ENCODE results near the gene KCNJ10. TPM values are rescaled to one million over a fixed set of nuclear protein-coding genes. Genes with fewer than 3 reads are reported as not detected.
"Not testable (repeated sequence)": the region's sequence is repeated elsewhere in the genome, so short reads cannot be mapped to it uniquely, and the experiment has no call there.

The KCNJ10 gene
- polyA plus RNA-seq, 4 donors = 1.0 to 29.7 (median 25.0) TPM

DNA sequence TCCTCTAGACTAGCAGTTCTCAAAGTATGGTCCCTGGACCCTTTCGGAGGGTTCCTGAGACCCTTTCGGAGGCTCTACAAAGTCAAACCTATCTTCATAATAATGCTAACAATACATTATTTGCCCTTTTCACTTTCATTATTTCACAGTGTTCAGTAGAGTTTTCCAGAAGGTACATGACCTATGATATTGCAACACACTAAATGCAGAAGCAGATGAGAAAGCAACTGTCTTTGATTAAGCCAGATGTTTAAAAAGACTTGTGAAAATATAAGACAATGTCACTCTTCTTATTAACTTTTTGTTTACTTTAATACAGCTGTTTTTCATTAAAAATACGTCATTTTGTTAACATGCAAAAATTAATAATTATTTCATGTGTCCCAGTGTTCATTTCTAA is 5.8 kb downstream of the KCNJ10 start:
- DNase-seq (ENCODE audit: low read depth in 4 of 4, low spot score in 3 of 4) = no peak

DNA sequence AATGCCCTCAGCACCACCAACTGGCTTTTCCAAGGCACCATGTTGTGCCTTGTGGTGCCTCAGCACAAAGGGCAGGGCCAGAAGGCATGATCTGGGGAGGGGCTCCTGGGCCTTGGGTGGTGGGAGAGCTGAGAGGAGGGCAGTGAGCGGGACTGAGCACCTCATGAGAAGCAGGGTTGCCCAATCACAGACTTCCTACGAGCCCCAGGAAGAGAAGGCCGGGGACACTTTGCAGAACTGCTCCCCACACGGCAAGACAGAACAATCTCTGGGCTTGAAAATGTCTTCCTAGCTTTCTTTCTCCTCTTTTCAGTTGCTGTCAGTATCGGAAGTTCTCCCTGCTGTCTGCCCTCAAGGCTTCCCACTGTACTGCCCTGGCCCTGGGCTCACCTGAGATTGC is 6.8 kb downstream of the KCNJ10 start:
- no peak for DNase-seq (ENCODE audit: low read depth in 4 of 4, low spot score in 3 of 4)

DNA sequence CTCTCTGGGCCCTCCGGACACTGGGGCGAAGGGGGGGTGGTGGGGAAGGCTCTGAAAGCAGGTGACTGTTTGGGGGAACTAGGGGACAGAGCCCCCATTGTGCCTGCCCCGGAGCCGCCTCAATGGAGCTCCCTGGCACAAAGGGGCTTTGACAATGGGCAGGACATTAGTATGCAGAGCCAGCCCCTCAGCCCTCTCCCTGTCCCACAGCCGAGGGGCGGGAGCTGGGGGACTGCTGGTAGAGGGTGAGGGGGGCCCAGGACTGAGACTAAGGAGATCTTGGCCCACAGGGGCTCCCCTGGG is 7.8 kb downstream of the KCNJ10 start:
- DNase-seq (ENCODE audit: low read depth in 4 of 4, low spot score in 3 of 4) = no peak

DNA sequence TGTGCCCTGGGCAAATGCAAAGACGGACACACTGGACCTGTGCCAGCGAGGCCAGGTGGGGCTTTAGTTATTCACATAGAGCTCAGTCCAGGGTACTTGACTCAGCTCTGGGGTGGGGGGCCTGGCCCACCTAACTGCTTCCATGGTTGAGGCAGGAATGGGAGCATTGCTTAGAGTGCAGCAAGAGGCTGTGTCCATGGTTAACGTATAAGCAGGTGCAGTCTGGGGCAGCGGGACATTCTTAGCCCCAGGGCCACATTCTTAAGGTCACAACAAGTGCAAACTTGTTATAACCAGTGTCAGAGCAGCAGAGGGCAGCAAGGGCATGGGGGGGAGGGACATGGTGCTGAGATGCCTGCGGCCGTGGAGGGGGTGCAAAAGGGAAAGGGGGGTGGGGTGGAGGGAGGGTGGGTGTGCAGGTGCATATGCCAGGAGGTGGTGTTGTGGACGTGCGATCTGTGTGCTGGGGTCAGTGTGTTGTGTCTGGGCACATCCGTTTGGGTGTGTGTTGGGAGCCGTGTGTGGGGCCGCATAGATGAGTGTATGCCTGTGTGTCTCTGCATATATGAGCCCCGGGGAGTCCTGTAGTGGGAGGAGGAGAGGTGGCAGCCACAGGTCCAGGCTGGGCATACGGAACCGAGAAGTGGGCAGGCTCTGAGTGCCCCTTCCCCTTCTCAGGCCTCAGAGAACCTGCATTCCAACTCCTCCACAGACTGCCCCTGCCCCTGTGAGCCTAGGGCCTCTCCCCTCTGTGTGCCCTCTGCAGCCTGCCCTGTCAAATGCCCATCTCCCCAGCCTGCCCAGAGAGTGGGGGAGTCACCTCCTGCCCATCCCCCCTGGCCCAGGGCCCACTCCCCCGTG is 8.4 kb downstream of the KCNJ10 start:
- no peak for DNase-seq (ENCODE audit: low read depth in 4 of 4, low spot score in 3 of 4)

DNA sequence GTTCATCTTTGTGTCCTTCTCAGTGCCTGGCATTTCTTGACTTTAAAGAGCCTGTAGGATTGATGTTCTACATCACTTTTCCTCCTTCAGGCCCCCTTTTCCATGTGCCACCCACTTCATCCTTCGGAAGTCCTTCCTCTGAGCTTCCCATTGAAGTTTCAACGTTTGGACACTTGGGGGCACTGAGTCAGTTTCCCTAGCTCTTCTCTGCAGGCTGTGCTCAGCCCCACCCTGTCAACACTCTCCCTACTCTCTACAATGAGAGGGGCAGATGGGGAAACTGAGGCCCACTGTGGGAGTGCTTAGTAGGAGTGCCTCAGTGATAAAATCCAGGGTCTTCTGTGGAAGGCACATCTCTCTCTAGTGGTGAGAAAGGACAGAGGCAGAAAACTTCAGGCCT is 11.9 kb downstream of the KCNJ10 start:
- no peak for DNase-seq (ENCODE audit: low read depth in 4 of 4, low spot score in 3 of 4)

DNA sequence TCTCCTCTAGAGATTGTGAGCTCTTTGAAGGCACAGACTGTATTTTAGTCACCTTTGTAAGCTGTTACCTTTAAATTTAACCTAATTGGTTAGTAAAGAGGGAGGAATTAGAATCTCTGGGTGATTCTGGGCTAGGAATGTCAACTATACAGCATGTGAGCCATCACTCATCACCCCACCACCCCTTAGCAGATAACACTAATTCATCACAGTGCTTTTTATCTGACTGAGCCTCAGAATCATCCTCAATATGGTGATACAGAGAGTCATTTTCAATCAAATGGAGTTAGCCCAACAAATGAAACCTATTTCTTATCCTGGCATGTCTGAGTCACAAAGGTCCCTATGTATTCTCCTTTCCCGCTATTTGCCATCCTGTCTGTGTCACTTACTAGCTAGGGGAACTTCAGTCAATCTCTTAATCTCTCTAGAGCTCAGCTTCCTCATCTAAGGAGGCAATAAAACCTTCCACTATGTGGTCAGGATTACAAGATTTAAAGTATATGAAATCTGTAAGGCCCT is 13.3 kb downstream of the KCNJ10 start:
- DNase-seq (ENCODE audit: low read depth in 4 of 4, low spot score in 3 of 4) = no peak

DNA sequence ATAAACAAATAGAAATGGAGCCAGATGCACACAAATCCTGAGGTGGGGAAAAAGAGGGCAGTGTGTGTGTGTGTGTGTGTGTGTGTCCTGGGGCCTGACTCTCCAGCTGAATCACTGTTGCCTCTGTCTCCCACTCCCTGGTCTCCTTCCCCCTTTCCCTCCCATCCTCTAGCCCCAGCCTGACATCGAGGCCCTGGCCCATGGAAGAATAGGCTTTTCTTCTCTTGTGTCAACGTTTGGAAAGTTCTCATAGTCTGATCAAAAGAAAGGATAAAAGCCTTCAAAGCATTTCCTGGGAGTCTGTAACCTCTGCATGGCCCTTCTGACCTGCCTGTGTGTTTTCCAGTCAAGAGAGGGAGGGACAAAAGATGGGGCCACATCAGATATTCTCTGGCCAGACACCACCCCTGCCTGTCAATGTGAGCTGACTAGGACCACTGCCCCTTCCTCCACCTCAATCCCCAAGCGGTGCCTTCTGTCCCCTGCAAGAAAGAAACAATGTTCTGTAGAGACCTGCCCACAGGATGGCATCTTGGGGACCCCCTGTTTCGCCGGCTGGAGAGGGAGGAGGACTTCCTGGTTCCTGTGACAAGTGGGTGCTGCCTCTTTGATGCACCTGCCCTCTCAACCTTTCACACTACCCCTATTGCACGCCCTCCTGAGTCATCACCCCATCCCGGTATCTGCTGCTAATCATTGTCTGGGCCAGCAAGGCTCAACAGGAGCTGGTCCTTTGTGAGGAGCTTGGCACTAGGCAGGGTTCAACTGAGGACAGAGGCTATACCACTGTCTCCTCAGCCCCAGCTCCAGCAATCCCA is 16.2 kb downstream of the KCNJ10 start:
- no peak for DNase-seq (ENCODE audit: low read depth in 4 of 4, low spot score in 3 of 4)

DNA sequence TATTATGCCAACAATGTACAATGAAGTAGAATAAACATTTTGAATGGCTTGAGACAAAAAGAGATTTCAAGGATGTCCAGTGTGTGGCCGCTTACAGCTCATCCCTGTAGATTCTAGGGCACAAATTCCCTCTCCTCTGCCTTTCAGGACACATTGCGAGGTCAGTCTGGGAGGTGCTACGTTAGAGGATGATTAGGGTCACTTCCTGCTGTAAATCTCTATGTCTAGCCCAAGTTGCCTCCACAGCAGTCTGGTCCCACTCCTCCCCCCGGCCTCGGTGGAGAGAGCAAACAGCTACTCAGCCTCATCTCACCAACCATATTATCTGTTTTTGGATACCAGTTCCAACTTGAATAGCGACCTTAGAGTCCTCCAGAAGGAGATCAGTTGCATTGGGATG is 17.0 kb downstream of the KCNJ10 start:
- DNase-seq (ENCODE audit: low read depth in 4 of 4, low spot score in 3 of 4) = no peak

DNA sequence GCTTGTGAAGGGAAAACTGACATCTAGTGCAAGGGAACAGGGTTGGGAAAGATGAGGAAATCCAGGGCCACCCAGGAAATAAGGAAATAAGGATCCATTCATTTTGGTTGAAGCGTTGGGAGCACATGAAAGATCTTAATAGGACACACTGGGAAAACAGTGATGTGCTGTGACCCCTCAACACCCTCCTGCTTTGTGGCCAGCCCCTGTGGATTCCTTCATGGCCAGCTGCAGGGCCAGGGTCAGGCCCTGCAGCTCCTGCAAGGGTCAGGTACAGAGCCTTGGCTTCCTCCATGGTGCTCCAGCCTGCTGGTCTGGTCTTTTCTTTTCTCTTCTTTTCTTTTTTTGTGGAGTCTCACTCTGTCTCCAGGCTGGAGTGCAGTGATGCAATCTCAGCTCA is 19.3 kb downstream of the KCNJ10 start:
- no peak for DNase-seq (ENCODE audit: low read depth in 4 of 4, low spot score in 3 of 4)

DNA sequence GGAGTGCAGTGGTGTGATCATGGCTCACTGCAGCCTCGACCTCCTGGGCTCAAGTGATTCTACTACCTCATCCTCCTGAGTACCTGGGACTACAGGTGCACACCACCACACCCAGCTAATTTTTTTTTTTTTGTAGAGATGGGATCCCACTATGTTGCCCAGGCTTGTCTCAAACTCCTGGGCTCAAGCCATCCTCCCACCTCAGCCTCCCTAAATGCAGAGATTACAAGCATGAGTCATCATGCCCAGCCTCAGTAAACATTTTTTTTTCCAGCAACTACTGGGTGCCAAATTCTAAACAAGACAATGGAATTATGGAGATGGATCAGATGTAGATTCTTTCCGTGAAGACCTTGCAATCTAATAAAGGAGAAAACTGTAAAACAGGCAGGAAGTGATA is 19.8 kb downstream of the KCNJ10 start:
- not testable (repeated sequence) for DNase-seq (ENCODE audit: low read depth in 4 of 4, low spot score in 3 of 4)

DNA sequence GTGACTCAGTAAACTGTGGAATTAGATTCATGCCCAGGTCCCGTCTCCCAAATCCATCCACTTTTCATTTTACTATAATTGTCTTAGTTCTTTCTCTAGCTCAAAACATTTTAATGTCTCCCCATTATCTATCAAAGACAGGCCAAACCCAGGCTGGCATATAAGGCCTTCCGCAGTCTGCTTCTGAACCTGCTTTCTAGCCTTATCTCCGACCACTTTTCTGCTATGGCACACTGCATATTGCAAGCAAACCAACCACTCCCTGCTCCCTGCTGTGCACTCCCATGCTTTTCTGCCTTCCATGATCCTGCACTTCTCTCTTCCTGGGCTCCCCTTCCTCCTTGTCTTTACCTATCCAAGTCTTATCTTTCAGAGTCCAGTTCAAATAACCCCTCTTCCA is 20.9 kb downstream of the KCNJ10 start:
- no peak for DNase-seq (ENCODE audit: low read depth in 4 of 4, low spot score in 3 of 4)

DNA sequence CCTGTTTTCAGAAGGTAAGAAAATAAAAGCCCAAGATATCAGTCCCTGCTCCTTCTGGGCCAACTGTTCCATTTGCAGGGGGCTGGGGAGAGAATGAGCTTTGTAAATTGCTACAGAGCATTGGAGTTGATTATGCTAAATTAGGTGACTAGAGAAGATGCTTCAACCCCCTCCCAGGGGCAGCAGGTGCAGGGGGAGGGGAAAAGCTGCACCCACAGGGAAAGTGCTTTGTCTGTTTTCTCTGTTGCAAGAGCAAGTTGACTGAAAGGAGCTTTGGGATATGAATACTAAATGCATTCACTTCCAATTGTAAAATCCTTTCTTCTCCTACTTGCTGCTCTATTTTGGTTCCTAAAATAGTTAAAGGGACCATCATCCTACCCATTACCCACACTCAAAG is 21.6 kb downstream of the KCNJ10 start:
- no peak for DNase-seq (ENCODE audit: low read depth in 4 of 4, low spot score in 3 of 4)

DNA sequence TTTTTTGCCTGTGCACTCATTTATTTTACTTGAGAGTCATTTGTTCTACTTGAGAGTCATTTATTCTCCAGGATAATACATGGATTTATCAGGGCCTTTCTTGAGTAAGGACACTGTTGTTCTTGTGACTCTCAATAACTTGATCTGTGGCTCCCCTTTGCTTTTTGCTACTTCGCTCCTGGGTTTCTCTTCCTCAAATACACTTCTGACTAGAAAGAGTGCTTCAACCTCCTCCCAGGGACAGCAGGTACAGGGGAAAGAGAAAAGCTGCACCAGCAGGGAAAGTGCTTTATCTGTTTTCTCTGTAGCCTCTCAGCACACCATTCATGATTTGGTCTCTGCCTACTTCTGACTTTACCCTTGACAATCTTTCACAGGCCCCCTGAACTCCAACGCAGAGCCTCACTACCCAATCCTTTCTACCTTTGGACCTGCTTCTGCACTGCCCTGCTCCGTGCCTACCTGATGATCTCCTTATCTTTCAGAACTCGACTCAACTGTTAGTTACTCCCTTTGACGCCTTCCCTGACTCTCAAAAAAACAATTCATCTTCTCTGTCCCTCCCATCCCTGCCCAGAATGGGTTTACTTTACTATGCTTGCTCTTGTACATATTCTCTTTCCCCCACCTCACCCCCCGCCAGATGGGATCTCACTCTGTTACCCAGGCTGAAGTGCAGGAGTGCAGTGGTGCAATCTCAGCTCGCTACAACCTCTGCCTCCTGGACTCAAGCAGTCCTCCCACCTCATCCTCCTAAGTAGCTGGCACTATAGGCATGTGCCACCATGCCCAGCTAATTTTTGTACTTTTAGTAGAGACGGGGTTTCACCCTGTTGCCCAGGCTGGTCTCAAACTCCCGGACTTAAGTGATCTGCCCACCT is 22.6 kb downstream of the KCNJ10 start:
- no peak for DNase-seq (ENCODE audit: low read depth in 4 of 4, low spot score in 3 of 4)

DNA sequence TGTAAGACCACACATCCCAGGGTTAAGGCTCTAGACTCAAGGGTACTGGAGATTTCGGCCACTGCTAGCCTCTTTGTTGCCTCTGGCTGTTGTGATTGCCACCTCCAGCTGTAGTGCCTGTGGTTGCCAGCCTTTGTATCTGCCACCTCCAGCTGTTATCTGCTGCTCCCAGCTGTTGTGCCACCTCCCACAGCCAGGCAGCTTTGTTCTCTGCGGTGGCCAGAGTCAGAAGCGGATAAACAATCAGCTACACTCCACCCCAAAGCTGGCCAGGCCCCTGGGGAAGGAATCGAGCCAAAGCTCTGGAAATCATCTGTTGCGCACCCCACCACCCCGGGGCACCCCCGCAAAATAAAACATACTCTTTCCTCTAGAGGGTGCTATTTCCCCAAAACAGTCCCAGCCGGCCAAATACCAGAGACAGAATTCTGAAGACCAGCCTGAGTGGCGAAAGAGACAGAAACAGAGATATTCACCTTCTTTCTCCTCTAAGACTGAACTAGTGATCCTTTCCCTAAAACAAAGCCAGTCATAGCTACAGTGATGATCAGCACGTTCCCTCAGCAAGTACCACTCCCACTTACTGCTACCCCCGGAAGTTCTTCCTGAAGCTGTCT is 23.4 kb downstream of the KCNJ10 start:
- DNase-seq (ENCODE audit: low read depth in 4 of 4, low spot score in 3 of 4) = no peak

DNA sequence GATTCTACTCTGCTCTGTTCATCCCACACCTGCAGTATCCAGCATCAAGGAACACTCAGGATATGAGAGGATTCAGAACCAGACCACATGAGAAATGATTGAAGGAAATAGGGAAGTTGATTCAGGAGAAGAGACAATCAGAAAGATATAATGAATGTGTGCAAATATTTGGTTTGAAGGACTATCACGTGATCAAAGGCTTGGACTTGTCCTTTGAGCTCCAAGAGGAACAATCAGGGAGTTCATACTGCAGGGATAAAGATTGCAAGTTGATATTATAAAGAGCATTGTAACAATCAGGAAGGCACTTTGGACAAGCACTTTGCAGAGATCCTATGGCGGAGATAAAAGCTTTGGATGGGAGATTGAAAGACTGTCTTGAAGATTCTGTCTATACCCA is 24.3 kb downstream of the KCNJ10 start:
- no peak for DNase-seq (ENCODE audit: low read depth in 4 of 4, low spot score in 3 of 4)

DNA sequence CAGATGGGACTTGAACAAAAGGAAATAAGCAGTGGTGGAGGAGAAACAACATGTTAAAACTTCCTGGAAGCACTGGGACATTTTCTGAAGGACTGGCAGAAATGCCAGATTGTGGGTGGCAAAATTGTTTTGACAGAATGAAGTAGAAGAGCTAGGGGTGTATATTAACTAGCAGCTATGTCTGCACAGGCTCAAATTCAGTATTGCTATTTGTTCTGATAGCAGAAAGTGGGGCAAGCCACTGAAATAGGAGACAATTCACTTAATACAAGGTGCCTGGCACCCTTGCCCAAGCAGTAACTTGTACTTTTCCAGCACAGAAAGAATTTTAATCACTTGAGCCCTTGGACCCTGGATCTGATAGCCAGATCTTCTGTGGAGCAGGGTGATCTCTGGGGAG is 26.4 kb downstream of the KCNJ10 start:
- DNase-seq (ENCODE audit: low read depth in 4 of 4, low spot score in 3 of 4) = no peak

DNA sequence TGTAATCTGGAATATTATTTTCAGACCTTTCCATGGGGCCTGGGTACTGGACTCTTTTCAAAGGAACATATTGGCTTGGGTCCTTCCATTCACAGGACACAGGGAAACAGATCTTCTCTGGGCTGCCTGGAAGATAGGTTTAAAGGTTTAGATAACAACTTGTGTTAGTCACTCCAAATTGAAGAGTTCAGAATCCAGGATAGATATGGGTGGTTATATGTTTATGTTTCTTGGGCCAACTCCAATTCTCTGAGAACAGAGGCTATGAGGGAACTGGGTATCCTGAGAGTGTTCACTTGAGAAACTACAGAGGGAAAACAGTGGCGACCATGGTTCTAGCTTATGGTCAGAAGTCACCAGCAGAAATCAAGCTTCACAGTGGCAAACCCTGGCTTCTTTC is 29.5 kb downstream of the KCNJ10 start:
- DNase-seq (ENCODE audit: low read depth in 4 of 4, low spot score in 3 of 4) = no peak

DNA sequence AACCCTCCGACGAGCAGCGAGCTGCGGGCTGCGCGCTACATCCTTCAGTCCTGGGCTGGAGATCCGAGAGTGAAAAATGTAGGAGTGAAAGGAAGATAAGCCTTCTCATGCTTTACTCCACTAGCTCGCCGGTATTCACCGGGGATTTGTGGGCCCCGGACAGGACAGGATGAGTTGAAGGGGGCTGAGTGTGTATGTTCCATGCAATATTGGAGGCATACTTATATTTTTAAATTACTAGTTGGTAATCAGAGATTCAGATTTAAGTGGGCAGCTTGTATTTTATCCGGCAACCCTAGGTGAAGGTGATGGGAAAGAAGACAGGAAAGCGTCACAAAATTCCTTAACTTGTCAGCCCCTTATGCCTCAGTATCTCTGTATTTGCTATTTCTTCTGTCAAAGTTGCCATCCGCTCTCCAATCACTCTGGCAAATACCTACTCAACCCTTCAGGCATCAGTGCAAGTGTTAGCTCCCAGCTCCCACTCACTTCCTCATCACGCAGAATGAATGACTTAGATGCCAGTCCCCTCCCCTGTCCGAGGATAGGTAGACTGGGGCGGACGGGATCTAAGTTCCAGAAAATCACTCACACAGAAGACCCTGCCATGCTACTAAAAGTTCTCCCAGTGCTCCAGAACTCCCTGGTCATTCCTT is 37.7 kb downstream of the KCNJ10 start:
- no peak for DNase-seq (ENCODE audit: low read depth in 4 of 4, low spot score in 3 of 4)

DNA sequence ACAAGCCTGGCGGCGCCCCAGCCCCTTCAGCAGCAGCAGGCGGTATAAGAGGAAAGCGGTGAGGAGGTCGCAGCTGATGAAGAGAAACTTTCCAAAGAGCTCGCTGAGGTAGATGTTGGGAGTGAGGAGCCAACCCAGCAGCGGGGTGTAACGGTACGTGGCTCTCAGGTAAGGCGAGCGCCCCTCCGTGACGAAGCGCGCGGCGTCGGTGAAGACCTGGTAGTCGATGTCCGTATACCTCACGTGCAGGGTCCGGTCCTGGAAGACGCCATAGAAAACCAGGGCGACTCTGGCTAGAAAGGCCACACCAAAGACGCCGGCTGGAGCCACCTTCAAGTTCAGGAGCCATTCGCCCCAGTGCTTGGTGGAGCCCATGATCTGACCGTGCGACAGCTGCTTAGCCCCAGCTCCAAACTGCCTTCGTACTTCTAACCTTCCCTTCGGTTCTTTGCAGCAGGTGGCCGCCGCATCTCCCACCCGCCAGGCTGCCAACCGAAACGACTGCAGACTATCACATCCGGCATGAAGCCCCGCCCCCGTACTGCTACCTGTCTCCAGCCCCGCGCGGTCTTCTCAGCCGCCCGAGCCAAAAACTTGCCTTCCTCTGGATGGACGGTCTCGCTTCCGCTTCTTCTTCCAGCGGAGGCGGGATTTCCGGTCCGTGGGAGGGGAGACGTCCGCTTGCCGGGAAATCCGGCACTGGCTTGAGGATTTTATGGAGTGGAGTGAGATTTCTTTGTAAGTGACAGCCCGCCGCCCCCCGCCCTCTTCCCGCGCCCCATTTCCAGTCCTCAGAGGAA is 38.4 kb downstream of the KCNJ10 start, which contains the start of gene PIGM:
PIGM (minus strand) TSS at position 626 of the 800 bp plus-strand sequence; CDS start at position 375, 251 bp downstream.
- DNase-seq (ENCODE audit: low read depth in 4 of 4, low spot score in 3 of 4) = peak; percentile 82 to 92 (median 92)
